Bronchus fibroblast of lung (primary cell): Measurements from ENCODE around the gene BBIP1. TPM values are rescaled to one million over a fixed set of nuclear protein-coding genes. Genes with fewer than 3 reads are reported as not detected.

Experiments used
- total RNA-seq: library from RNA; depleted of rRNA; stranded (reverse); fragments of >200 nt; gene quantifications from 2 replicates; pipeline ENCODE4 v1.2.3, GENCODE V29; 2015

BBIP1 gene, protein sequence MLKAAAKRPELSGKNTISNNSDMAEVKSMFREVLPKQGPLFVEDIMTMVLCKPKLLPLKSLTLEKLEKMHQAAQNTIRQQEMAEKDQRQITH
- total RNA-seq: 23.6 and 27.9 TPM in 2 replicates

GRCh38 chr10:110918643-110919348, at the start of gene BBIP1:
Gene BBIP1 (minus strand): TSS chr10:110919180. CDS start chr10:110918157, 1,023 bp downstream.

GRCh38 chr10:110919349-110919931, 460 bp upstream of the BBIP1 start, which contains the start of gene SHOC2:
Gene SHOC2 (plus strand): TSS chr10:110919604. CDS start chr10:110964359, 44,755 bp downstream.

GRCh38 chr10:110871298-110872084, 47.5 kb downstream of the BBIP1 start, which contains the start of gene PDCD4:
Gene PDCD4 (plus strand): TSS chr10:110871928. CDS start chr10:110876028, 4,100 bp downstream.

Other genes with a start within 250 kb of the BBIP1 start
- 15.2 and 23.4 TPM in 2 replicates for gene PDCD4, start 47.3 kb downstream of the BBIP1 start, total RNA-seq
- 12.8 and 17.7 TPM in 2 replicates for gene SHOC2, start 424 bp upstream of the BBIP1 start, total RNA-seq
- not detected in 2 replicates for gene ADRA2A, start 157.8 kb upstream of the BBIP1 start, total RNA-seq